PC-3 (cell line): ENCODE data around the gene TTC12. TPM values are rescaled to one million over a fixed set of nuclear protein-coding genes. Genes with fewer than 3 reads are reported as not detected.
"Not testable (repeated sequence)": the region's sequence is repeated elsewhere in the genome, so short reads cannot be mapped to it uniquely, and the experiment has no call there.

Source experiments
- ATAC-seq: fragments of 200-7000 bp; cut with Tn5 transposase; 2 replicates; pipeline ENCODE4 v1.9.1; 2020; ENCODE audit warnings: mild to moderate bottlenecking, moderate library complexity
- BruUV-seq: library from RNA; stranded (reverse); fragments of 400-500 nt; replicated peaks from 2 replicates; lab custom pipeline; 2021; lab: Mats Ljungman, UMichigan
- CTCF ChIA-PET: fragments of 300-600 bp; sonication (Branson Sonifier 250); formaldehyde crosslinking; loops from one replicate; lab custom pipeline; 2022; ENCODE audit warnings: antibody characterized with exemption; lab: Charles Lee
- POLR2A ChIA-PET: fragments of 300-600 bp; sonication (Branson Sonifier 250); formaldehyde crosslinking; loops from one replicate; lab custom pipeline; 2022; ENCODE audit warnings: antibody characterized with exemption; ENCODE audit not compliant: unreplicated experiment; lab: Charles Lee
- DNase-seq: peaks from one replicate; pipeline ENCODE4 v3.0.0-alpha.2; 2015
- H2AFZ ChIP-seq: fragments of 300-600 bp; sonication (generic); 2 replicates; pipeline ENCODE4 v1.6.0; 2016; ENCODE audit warnings: antibody characterized with exemption, low read length
- H3F3A ChIP-seq: fragments of 300-600 bp; sonication (generic); one replicate; pipeline ENCODE4 v1.6.0; 2017; ENCODE audit warnings: antibody characterized with exemption, low read length, control low read depth, mild to moderate bottlenecking; ENCODE audit not compliant: unreplicated experiment
- H3K27ac ChIP-seq: fragments of 300-600 bp; sonication (generic); 2 replicates; pipeline ENCODE4 v1.5.1; 2016; ENCODE audit warnings: mild to moderate bottlenecking, low read length
- H3K27me3 ChIP-seq: fragments of 300-600 bp; sonication (generic); 2 replicates; pipeline ENCODE4 v1.6.1; 2016; ENCODE audit warnings: low read length, mixed read lengths
- H3K36me3 ChIP-seq: fragments of 300-600 bp; sonication (generic); 2 replicates; pipeline ENCODE4 v1.6.1; 2016; ENCODE audit warnings: low read depth, mixed run types, low read length, mixed read lengths
- H3K4me1 ChIP-seq: fragments of 300-600 bp; sonication (generic); 2 replicates; pipeline ENCODE4 v1.5.1; 2016; ENCODE audit warnings: low read length; ENCODE audit not compliant: insufficient read depth
- H3K4me2 ChIP-seq: fragments of 300-600 bp; sonication (generic); 2 replicates; pipeline ENCODE4 v1.6.0; 2016; ENCODE audit warnings: low read length
- H3K4me3 ChIP-seq: fragments of 300-600 bp; sonication (generic); 2 replicates; pipeline ENCODE4 v1.5.1; 2016; ENCODE audit warnings: mild to moderate bottlenecking, low read length, mixed read lengths
- H3K79me2 ChIP-seq: fragments of 300-600 bp; sonication (generic); 2 replicates; pipeline ENCODE4 v1.6.1; 2017; ENCODE audit warnings: low read length, mixed read lengths
- H3K9ac ChIP-seq: fragments of 300-600 bp; sonication (generic); 2 replicates; pipeline ENCODE4 v1.6.0; 2016; ENCODE audit warnings: mild to moderate bottlenecking, low read length
- H3K9me2 ChIP-seq: fragments of 300-600 bp; sonication (generic); replicated peaks from 2 replicates; pipeline ENCODE4 v1.6.1; 2016; ENCODE audit warnings: mixed run types, low read length, mixed read lengths
- H3K9me3 ChIP-seq: fragments of 300-600 bp; sonication (generic); 2 replicates; pipeline ENCODE4 v1.6.1; 2016; ENCODE audit warnings: low read length, mixed read lengths
- H4K20me1 ChIP-seq: fragments of 300-600 bp; sonication (generic); 2 replicates; pipeline ENCODE4 v1.6.1; 2016; ENCODE audit warnings: low read length, mixed read lengths
- CTCF ChIP-seq: fragments of 300-600 bp; sonication (generic); conservative IDR thresholded peaks from 2 replicates; pipeline ENCODE4 v1.5.1; 2017; ENCODE audit warnings: antibody characterized with exemption, low read depth, mild to moderate bottlenecking, low read length
- EZH2 ChIP-seq: fragments of 300-600 bp; sonication (generic); IDR thresholded peaks from one replicate; pipeline ENCODE4 v1.6.1; 2017; ENCODE audit warnings: antibody characterized with exemption, mild to moderate bottlenecking, low read length; ENCODE audit not compliant: unreplicated experiment
- EZH2phosphoT487 ChIP-seq: fragments of 300-600 bp; sonication (generic); IDR thresholded peaks from 2 replicates; pipeline ENCODE4 v1.6.1; 2018; ENCODE audit warnings: mild to moderate bottlenecking, antibody characterized with exemption, low read length, borderline replicate concordance
- intact Hi-C: fragments of 100-400 bp; cut with micrococcal nuclease; formaldehyde crosslinking; loops from 2 replicates; pipeline ENCODE4 v1.9.0; 2023
- total RNA-seq: library from RNA; depleted of rRNA; stranded (reverse); fragments of >200 nt; gene quantifications from 2 replicates; pipeline ENCODE4 v1.2.3, GENCODE V29; 2014

Gene TTC12
- total RNA-seq, 1 experiment from 2014 or later = 13.1 TPM

DNA sequence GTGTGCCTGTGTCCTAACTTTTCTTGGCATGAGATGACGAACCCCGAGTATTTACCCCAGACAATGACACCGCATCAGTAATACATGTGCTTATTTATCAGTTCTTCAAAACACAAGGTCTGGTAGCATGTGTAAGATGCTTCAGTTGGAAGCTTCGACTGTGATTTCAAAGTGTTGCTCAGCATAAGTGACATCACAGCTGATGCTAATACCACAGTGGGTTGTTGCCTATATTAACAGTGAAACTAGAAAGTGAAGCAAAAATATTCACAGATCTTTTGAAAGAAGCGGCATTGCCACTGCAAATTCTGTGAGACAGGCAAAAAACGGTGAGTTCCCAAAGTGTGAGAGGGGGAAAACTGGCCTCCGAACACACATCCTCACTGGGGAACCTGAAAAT is 18.4 kb upstream of the TTC12 start:
- no peaks in the 10 kb centered on the region for H4K20me1 ChIP-seq
- DNase-seq (no peak), ATAC-seq (no peak)
- POLR2A ChIA-PET = no interaction called here
- H3K9me3 ChIP-seq = no peaks in the 10 kb centered on the region
- H3K9me2 ChIP-seq = no peaks in the 10 kb centered on the region
- H3K36me3 ChIP-seq = no peaks in the 10 kb centered on the region
- H3K9ac ChIP-seq = no peak overlapping the region
- no peaks in the 10 kb centered on the region for H3F3A ChIP-seq
- H3K27ac ChIP-seq = no peak overlapping the region
- no peaks in the 10 kb centered on the region for H3K79me2 ChIP-seq
- H3K4me3 ChIP-seq = no peak overlapping the region
- H3K4me1 ChIP-seq = peaks cover 11% of the 10 kb centered on the region
- CTCF ChIA-PET = no interaction called here
- TF ChIP-seq EZH2 (no peak), CTCF (no peak), EZH2phosphoT487 (no peak)
- intact Hi-C loops = no loop called here
- BruUV-seq = no TSS peak
- no peak overlapping the region for H2AFZ ChIP-seq
- H3K27me3 ChIP-seq = peaks cover 24% of the 10 kb centered on the region
- H3K4me2 ChIP-seq = no peak overlapping the region

- Histone ChIP-seq H3K9ac (no peak overlapping the region), H3K9me2 (no peaks in the 10 kb centered on the region), H4K20me1 (no peaks in the 10 kb centered on the region), H3K36me3 (no peaks in the 10 kb centered on the region), H3K27me3 (peaks cover 24% of the 10 kb centered on the region), H3K4me2 (no peak overlapping the region), H3K4me1 (peaks cover 11% of the 10 kb centered on the region), H3F3A (no peaks in the 10 kb centered on the region), H3K27ac (no peak overlapping the region), H3K4me3 (no peak overlapping the region), H2AFZ (no peak overlapping the region), H3K79me2 (no peaks in the 10 kb centered on the region), H3K9me3 (no peaks in the 10 kb centered on the region)
- TF ChIP-seq EZH2phosphoT487 = no peak
- ChIA-PET CTCF (no interaction called here), POLR2A (no interaction called here)
- ATAC-seq = no peak; the same call in 1 of the 2 replicates
- intact Hi-C loops = no loop called here
- no TSS peak for BruUV-seq
- DNase-seq = no peak
Observed at GRCh38 chr11:113296447-113297205, 17.8 kb upstream of the TTC12 start.

- H3K4me3 ChIP-seq, H2AFZ ChIP-seq, H3K79me2 ChIP-seq, H4K20me1 ChIP-seq, H3F3A ChIP-seq, H3K9me2 ChIP-seq, intact Hi-C loops, H3K36me3 ChIP-seq, H3K9ac ChIP-seq, BruUV-seq, CTCF ChIA-PET, H3K4me2 ChIP-seq, H3K9me3 ChIP-seq, ATAC-seq, POLR2A ChIA-PET, H3K27ac ChIP-seq, DNase-seq: not testable (repeated sequence)
- peaks cover 24% of the 10 kb centered on the region for H3K27me3 ChIP-seq
- H3K4me1 ChIP-seq = peaks cover 10% of the 10 kb centered on the region
Observed at GRCh38 chr11:113298496-113298895, 15.9 kb upstream of the TTC12 start.
